Measurements from ENCODE around the gene CMA1. TPM values are rescaled to one million over a fixed set of nuclear protein-coding genes. Genes with fewer than 3 reads are reported as not detected.
"Not testable (repeated sequence)": the region's sequence is repeated elsewhere in the genome, so short reads cannot be mapped to it uniquely, and the experiment has no call there.

Gene CMA1
- total RNA-seq, 1 donor from 2014 or later = not detected

DNA sequence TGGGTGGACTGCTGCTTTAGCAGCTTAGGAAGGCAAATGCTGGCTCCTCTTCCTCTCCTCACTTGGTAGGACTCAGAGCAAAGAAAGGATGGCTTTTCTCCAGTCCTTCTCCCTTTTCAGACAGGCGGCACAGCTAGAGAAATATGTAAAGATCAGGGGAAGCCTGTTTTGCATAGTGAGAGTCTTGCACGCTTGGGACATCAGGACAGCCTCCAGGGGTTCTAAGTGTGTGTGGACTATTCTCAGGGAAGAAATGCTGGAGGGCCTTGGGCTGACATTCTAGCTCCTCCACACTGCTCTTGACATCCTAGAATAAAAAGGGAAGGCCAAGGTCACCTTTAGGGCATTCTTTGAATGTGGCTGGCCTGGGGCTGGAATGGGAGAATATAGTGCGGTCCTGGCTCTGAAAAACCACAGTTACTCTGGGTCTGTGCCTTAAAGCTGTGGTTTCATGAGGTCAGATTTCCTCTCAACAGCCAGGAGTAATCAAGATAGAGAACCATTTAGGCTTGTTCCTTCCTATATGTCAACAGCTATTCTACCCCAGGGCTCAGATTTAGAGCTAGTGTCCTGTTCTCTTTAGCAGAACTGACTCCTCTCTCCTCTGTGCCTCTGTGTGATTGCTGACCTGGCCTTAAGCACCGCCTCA lies 24.3 kb downstream of the CMA1 start:
- H3K4me3 ChIP-seq = no peak overlapping the region
- no peaks in the 10 kb centered on the region for H3K27me3 ChIP-seq
- H3K9me3 ChIP-seq = peaks cover 0 to 8% of the 10 kb centered on the region in 2 donors
- H3K27ac ChIP-seq = no peak overlapping the region
- no peak for DNase-seq (ENCODE audit: low spot score in 2 of 2)
- TF ChIP-seq, protein P1, sequence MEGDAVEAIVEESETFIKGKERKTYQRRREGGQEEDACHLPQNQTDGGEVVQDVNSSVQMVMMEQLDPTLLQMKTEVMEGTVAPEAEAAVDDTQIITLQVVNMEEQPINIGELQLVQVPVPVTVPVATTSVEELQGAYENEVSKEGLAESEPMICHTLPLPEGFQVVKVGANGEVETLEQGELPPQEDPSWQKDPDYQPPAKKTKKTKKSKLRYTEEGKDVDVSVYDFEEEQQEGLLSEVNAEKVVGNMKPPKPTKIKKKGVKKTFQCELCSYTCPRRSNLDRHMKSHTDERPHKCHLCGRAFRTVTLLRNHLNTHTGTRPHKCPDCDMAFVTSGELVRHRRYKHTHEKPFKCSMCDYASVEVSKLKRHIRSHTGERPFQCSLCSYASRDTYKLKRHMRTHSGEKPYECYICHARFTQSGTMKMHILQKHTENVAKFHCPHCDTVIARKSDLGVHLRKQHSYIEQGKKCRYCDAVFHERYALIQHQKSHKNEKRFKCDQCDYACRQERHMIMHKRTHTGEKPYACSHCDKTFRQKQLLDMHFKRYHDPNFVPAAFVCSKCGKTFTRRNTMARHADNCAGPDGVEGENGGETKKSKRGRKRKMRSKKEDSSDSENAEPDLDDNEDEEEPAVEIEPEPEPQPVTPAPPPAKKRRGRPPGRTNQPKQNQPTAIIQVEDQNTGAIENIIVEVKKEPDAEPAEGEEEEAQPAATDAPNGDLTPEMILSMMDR (IDR thresholded peaks at IDR 0.05) = no peak
- H3K36me3 ChIP-seq = no peaks in the 10 kb centered on the region
- intact Hi-C loops (cut with DNase I) = no loop called here
- no peaks in the 10 kb centered on the region for H3K4me1 ChIP-seq

DNA sequence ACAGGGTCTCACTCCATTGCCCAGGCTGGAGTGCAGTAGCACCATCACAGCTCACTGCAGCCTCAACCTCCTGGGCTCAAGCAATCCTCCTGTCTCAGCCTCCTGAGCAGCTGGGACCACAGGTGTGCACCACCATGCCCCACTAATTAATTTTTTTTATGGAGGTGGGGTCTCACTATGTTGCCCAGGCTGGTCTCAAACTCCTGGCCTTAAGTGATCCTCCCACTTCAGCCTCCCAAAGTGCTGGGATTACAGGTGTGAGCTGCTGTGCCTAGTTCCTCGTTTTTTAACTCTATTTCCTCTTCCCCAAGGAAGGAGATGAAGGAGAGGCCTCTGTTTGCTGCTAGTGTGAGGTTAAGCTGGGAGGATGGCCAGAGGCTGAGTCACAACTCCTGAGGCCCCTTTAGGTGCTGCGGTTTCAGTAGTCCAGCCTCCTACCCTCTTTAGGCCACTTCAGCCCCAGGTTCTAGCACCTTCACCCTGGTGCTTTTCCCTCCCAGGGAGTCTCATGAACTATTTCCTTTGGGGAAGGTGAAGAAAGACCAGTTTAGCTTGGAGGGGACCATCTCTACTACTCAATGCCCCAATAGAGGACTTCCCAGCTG lies 25.3 kb downstream of the CMA1 start:
- H3K27me3 ChIP-seq; DNase-seq (ENCODE audit: low spot score in 2 of 2); H3K4me3 ChIP-seq; H3K9me3 ChIP-seq; H3K4me1 ChIP-seq; intact Hi-C loops (cut with DNase I); H3K27ac ChIP-seq; H3K36me3 ChIP-seq: not testable (repeated sequence)

DNA sequence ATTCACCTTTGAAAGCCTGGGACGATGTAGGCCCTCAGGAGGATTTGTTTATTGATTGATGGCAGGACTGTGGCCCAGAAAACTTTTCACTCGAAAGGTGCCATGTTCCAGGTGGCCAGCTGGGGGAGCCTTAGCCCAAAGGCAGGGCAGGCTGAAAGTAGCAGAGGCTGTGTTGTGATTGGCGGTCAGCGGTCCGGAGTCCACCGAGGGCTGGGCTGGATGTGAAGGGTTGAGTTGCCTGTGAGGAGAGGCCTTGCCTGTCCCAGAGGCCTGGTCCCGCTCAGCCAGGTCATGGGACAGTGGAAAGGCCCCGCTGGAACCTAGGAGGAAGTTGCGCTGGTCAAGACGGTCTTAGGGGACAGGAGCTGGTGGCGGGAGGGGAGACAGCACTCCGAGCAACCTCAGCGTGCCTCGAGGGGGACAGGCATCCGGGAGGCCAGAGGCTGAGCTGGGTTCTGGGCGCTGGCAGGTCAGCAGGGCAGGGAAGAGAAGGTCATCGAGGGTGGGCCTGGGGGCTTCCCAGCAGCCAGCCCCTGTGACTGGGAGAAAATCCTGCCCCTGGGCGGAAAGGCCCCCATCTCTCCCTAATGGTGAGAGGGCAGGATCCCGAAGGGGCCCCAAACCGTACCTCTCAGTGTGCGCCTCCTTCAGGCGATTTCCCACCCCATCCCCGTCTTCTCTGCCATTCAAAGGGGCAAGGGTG lies 26.3 kb downstream of the CMA1 start:
- TF ChIP-seq, protein P1 (IDR thresholded peaks at IDR 0.05) = no peak

DNA sequence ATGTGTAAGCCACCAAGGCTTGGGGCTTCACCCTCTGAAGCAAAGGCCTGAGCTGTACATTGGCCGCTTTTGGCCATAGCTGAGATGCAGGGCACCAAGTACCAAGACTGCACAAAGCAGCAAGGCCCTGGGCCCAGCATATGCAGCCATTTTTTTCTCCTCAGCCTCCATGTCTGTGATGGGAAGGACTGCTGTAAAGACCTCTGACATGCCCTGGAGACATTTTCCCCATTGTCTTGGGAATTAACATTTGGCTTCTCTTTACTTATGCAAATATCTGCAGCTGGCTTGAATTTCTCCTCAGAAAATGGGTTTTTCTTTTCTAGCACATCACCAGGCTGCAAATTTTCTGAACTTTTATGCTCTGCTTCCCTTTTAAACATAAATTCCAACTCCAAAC lies 28.1 kb downstream of the CMA1 start:
- H3K4me1 ChIP-seq; H3K27ac ChIP-seq; H3K9me3 ChIP-seq; H3K36me3 ChIP-seq; DNase-seq (ENCODE audit: low spot score in 2 of 2); H3K4me3 ChIP-seq; H3K27me3 ChIP-seq; intact Hi-C loops (cut with DNase I): not testable (repeated sequence)

More for the DNA sequence above, 26.3 kb downstream of the CMA1 start:
- H3K27ac ChIP-seq = no peak overlapping the region
- H3K36me3 ChIP-seq = no peaks in the 10 kb centered on the region
- H3K4me1 ChIP-seq = no peaks in the 10 kb centered on the region
- no peak overlapping the region for H3K4me3 ChIP-seq
- DNase-seq (ENCODE audit: low spot score in 2 of 2) = no peak
- H3K9me3 ChIP-seq = peaks cover 0 to 8% of the 10 kb centered on the region in 2 donors
- no peaks in the 10 kb centered on the region for H3K27me3 ChIP-seq
- intact Hi-C loops (cut with DNase I) = no loop called here

DNA sequence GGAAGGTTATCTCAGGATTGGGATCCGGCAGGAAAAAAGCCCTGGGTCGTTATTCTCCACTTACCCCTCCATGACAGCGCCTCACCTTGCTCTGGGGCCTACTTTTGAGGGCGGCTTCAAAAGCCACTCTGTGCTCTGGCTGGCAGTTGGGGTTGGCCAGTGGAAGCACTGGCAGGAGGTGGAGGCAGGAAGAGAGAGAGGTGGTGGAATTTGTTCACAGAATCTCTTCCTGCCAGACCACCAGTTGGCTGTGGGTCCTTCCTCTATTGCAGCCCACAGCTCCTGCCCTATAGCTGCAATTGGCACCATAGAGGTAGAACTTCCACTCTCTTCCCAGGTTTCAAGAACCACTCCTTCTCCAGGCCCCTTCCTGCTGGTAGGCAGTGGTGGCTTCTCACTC lies 32.8 kb downstream of the CMA1 start:
- Histone ChIP-seq H3K36me3 (no peaks in the 10 kb centered on the region), H3K27me3 (no peaks in the 10 kb centered on the region), H3K9me3 (no peaks in the 10 kb centered on the region), H3K27ac (no peak overlapping the region), H3K4me3 (no peak overlapping the region), H3K4me1 (no peaks in the 10 kb centered on the region)
- no peak for DNase-seq (ENCODE audit: low spot score in 2 of 2)
- intact Hi-C loops (cut with DNase I) = no loop called here
- TF ChIP-seq, protein P1 (IDR thresholded peaks at IDR 0.05) = no peak

DNA sequence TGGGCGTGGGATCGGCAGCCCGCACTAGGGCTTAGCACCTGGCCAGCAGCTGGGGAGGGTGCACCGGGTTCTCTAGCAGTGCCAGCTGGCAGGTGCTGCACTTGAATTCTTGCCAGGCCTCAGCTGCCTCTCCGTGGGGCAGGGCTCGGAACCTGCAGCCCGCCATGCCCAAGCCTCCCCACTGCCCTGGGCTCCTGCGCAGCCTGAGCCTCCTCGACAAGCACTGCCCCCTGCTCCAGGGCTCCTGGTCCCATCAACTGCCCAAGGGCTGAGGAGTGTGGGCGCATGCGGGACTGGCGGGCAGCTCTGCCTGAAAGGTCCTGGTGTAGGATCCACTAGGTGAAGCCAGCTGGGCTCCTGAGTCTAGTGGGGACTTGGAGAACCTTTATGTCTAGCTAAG lies 34.9 kb downstream of the CMA1 start:
- no peaks in the 10 kb centered on the region for H3K36me3 ChIP-seq
- H3K4me3 ChIP-seq = no peak overlapping the region
- no peak overlapping the region for H3K27ac ChIP-seq
- no peaks in the 10 kb centered on the region for H3K4me1 ChIP-seq
- TF ChIP-seq, protein P1 (IDR thresholded peaks at IDR 0.05) = no peak
- H3K27me3 ChIP-seq = no peaks in the 10 kb centered on the region
- no peak for DNase-seq (ENCODE audit: low spot score in 2 of 2)
- intact Hi-C loops (cut with DNase I) = no loop called here
- H3K9me3 ChIP-seq = no peaks in the 10 kb centered on the region

DNA sequence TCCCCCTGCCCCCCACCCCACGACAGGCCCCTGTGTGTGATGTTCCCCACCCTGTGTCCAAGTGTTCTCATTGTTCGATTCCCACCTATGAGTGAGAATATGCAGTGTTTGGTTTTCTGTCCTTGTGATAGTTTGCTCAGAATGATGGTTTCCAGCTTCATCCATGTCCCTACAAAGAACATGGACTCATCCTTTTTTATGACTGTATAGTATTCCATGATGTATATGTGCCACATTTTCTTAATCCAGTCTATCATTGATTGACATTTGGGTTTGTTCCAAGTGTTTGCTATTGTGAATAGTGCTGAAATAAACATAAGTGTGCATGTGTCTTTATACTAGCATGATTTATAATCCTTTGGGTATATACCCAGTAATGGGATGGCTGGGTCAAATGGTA lies 37.6 kb downstream of the CMA1 start:
- intact Hi-C loops (cut with DNase I); H3K4me3 ChIP-seq; H3K36me3 ChIP-seq; H3K9me3 ChIP-seq; H3K4me1 ChIP-seq; DNase-seq (ENCODE audit: low spot score in 2 of 2); H3K27me3 ChIP-seq; H3K27ac ChIP-seq: not testable (repeated sequence)
